Neutrophil (primary cell): ENCODE measurements around the gene SPECC1L.

ENCODE experiments used
- H3K27ac ChIP-seq: fragments of 200-600 bp; sonication (generic); 2 replicates; pipeline ENCODE4 v1.5.1; 2016; ENCODE audit warnings: mild to moderate bottlenecking, moderate library complexity
- H3K27me3 ChIP-seq: fragments of 200-600 bp; sonication (generic); 2 replicates; pipeline ENCODE4 v1.6.0; 2016; ENCODE audit warnings: mild to moderate bottlenecking
- H3K36me3 ChIP-seq: fragments of 200-600 bp; sonication (generic); 2 replicates; pipeline ENCODE4 v1.5.1; 2017
- H3K4me1 ChIP-seq, 2 experiments: fragments of 200-600 bp in 1 of 2; sonication (generic) in 1 of 2; 1 replicate in 1 of 2; 2 replicates in 1 of 2; pipeline versions ENCODE4 v1.5.1 to v1.6.1; 2013 to 2016; ENCODE audit warnings: low read depth in 1 of 2, low read length in 1 of 2, mild to moderate bottlenecking in 1 of 2, moderate library complexity in 1 of 2; ENCODE audit not compliant: control insufficient read depth in 1 of 2, insufficient read depth in 1 of 2
- H3K4me3 ChIP-seq, 2 experiments: fragments of 200-600 bp in 1 of 2; sonication (generic) in 1 of 2; 1 replicate in 1 of 2; 2 replicates in 1 of 2; pipeline ENCODE4 v1.5.1; 2013 to 2016; ENCODE audit warnings: low read depth in 1 of 2, low read length in 1 of 2, mild to moderate bottlenecking in 1 of 2, moderate library complexity in 1 of 2
- H3K9me3 ChIP-seq: fragments of 200-600 bp; sonication (generic); 2 replicates; pipeline ENCODE4 v1.5.1; 2016
- TF ChIP-seq, protein P1 (sequence below): fragments of 200-600 bp; sonication (generic); IDR thresholded peaks from 2 replicates; pipeline ENCODE4 v1.5.1; 2016; ENCODE audit warnings: antibody characterized with exemption

Gene SPECC1L

DNA sequence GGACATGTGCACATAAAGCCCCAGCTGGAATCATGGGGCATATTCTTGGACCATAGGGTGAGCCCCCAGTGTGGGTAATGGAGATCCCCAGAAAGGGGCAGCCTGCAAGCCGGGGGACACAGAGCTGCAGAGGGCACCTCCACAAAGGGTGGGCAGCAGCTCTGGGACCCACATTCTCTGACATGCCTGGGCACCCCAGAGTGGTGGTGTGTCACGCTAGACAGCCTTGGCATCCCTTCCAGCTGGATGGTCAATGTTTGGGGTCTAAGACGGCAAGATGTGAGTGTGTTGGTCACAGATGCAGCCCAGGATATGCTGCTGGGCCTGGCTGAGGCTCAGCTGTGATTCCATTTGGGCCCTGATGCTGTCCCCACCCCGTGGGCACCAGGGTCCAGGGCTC lies 166.5 kb downstream of the SPECC1L start:
- Histone ChIP-seq H3K36me3 (peaks cover 55% of the 10 kb centered on the region), H3K27me3 (no peaks in the 10 kb centered on the region), H3K9me3 (no peaks in the 10 kb centered on the region), H3K27ac (peak overlapping the region; percentile 97), H3K4me3 (peak overlapping the region in 1 of 2 experiments; percentile 5), H3K4me1 (peaks cover 98% of the 10 kb centered on the region in 2 experiments)
- TF ChIP-seq, protein P1, sequence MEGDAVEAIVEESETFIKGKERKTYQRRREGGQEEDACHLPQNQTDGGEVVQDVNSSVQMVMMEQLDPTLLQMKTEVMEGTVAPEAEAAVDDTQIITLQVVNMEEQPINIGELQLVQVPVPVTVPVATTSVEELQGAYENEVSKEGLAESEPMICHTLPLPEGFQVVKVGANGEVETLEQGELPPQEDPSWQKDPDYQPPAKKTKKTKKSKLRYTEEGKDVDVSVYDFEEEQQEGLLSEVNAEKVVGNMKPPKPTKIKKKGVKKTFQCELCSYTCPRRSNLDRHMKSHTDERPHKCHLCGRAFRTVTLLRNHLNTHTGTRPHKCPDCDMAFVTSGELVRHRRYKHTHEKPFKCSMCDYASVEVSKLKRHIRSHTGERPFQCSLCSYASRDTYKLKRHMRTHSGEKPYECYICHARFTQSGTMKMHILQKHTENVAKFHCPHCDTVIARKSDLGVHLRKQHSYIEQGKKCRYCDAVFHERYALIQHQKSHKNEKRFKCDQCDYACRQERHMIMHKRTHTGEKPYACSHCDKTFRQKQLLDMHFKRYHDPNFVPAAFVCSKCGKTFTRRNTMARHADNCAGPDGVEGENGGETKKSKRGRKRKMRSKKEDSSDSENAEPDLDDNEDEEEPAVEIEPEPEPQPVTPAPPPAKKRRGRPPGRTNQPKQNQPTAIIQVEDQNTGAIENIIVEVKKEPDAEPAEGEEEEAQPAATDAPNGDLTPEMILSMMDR = no peak

- Histone ChIP-seq H3K36me3 (peaks cover 57% of the 10 kb centered on the region), H3K27ac (peak overlapping the region; percentile 97), H3K4me1 (peaks cover 98 to 100% of the 10 kb centered on the region in 2 experiments), H3K27me3 (no peaks in the 10 kb centered on the region), H3K4me3 (peak overlapping the region in 1 of 2 experiments; percentile 5), H3K9me3 (no peaks in the 10 kb centered on the region)
- TF ChIP-seq, protein P1 = no peak
These were observed 167.2 kb downstream of the SPECC1L start for GRCh38 chr22:24437741-24438328.

- Histone ChIP-seq H3K27ac (peak overlapping the region; percentile 94), H3K36me3 (peaks cover 60% of the 10 kb centered on the region), H3K4me3 (peak overlapping the region; percentile 41 to 54), H3K27me3 (no peaks in the 10 kb centered on the region), H3K9me3 (no peaks in the 10 kb centered on the region), H3K4me1 (peaks cover 93 to 98% of the 10 kb centered on the region in 2 experiments)
- TF ChIP-seq, protein P1 = peak; percentile 15
These were observed 169.7 kb downstream of the SPECC1L start for GRCh38 chr22:24440270-24440717.

DNA sequence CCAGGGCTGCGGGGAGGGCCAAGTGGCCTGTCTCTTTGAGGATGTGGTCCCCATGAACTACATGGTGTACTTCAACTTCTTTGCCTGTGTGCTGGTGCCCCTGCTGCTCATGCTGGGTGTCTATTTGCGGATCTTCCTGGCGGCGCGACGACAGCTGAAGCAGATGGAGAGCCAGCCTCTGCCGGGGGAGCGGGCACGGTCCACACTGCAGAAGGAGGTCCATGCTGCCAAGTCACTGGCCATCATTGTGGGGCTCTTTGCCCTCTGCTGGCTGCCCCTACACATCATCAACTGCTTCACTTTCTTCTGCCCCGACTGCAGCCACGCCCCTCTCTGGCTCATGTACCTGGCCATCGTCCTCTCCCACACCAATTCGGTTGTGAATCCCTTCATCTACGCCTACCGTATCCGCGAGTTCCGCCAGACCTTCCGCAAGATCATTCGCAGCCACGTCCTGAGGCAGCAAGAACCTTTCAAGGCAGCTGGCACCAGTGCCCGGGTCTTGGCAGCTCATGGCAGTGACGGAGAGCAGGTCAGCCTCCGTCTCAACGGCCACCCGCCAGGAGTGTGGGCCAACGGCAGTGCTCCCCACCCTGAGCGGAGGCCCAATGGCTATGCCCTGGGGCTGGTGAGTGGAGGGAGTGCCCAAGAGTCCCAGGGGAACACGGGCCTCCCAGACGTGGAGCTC lies 170.2 kb downstream of the SPECC1L start:
- H3K27ac ChIP-seq = peak overlapping the region; percentile 94
- H3K36me3 ChIP-seq = peaks cover 61% of the 10 kb centered on the region
- no peaks in the 10 kb centered on the region for H3K9me3 ChIP-seq
- TF ChIP-seq, protein P1 = no peak
- H3K4me1 ChIP-seq = peaks cover 87 to 98% of the 10 kb centered on the region in 2 experiments
- no peaks in the 10 kb centered on the region for H3K27me3 ChIP-seq
- peak overlapping the region; percentile 41 to 54 for H3K4me3 ChIP-seq

DNA sequence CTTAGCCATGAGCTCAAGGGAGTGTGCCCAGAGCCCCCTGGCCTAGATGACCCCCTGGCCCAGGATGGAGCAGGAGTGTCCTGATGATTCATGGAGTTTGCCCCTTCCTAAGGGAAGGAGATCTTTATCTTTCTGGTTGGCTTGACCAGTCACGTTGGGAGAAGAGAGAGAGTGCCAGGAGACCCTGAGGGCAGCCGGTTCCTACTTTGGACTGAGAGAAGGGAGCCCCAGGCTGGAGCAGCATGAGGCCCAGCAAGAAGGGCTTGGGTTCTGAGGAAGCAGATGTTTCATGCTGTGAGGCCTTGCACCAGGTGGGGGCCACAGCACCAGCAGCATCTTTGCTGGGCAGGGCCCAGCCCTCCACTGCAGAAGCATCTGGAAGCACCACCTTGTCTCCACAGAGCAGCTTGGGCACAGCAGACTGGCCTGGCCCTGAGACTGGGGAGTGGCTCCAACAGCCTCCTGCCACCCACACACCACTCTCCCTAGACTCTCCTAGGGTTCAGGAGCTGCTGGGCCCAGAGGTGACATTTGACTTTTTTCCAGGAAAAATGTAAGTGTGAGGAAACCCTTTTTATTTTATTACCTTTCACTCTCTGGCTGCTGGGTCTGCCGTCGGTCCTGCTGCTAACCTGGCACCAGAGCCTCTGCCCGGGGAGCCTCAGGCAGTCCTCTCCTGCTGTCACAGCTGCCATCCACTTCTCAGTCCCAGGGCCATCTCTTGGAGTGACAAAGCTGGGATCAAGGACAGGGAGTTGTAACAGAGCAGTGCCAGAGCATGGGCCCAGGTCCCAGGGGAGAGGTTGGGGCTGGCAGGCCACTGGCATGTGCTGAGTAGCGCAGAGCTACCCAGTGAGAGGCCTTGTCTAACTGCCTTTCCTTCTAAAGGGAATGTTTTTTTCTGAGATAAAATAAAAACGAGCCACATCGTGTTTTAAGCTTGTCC lies 171.0 kb downstream of the SPECC1L start:
- Histone ChIP-seq H3K4me3 (peak overlapping the region; percentile 41 to 54), H3K27ac (peak overlapping the region; percentile 94), H3K4me1 (peaks cover 79 to 95% of the 10 kb centered on the region in 2 experiments), H3K9me3 (no peaks in the 10 kb centered on the region), H3K36me3 (peaks cover 62% of the 10 kb centered on the region), H3K27me3 (no peaks in the 10 kb centered on the region)
- TF ChIP-seq, protein P1 = no peak
